Testis (tissue), 3 donors: Measurements from ENCODE around the gene MET. TPM values are rescaled to one million over a fixed set of nuclear protein-coding genes. Genes with fewer than 3 reads are reported as not detected.

Experiments
- DNase-seq: peaks from one replicate; pipeline ENCODE4 v3.0.0-alpha.2; 2019
- H3K27ac ChIP-seq, 2 donors: fragments of 200-600 bp; sonication (generic); one replicate each; pipeline ENCODE4 v1.5.1; 2019
- H3K27me3 ChIP-seq: fragments of 200-600 bp; sonication (generic); one replicate; pipeline ENCODE4 v1.5.1; 2019
- H3K36me3 ChIP-seq: fragments of 200-600 bp; sonication (generic); one replicate; pipeline ENCODE4 v1.5.1; 2017; ENCODE audit warnings: low read depth; ENCODE audit errors: missing control alignments
- H3K4me1 ChIP-seq: fragments of 200-600 bp; sonication (generic); one replicate; pipeline ENCODE4 v1.5.1; 2019
- H3K4me3 ChIP-seq, 2 donors: fragments of 200-600 bp; sonication (generic); one replicate each; pipeline ENCODE4 v1.5.1; 2017 to 2019
- H3K9me3 ChIP-seq: fragments of 200-600 bp; sonication (generic); one replicate; pipeline ENCODE4 v1.5.1; 2017
- POLR2A ChIP-seq: fragments of 450-650 bp; IDR thresholded peaks from one replicate; pipeline ENCODE4 v1.6.1; 2017; ENCODE audit warnings: antibody characterized with exemption, mild to moderate bottlenecking, moderate library complexity
- WGBS, 2 donors: methylation state at CpG; one replicate each; pipeline ENCODE4 v1.1.5; 2018; 5-methylcytosine and 5-hydroxymethylcytosine counted together
- intact Hi-C: fragments of 100-400 bp; cut with DNase I; formaldehyde crosslinking; loops from one replicate; pipeline ENCODE4 v1.15.1; 2023; ENCODE audit warnings: low total_unique reads
- polyA plus RNA-seq: library from polyadenylated mRNA; stranded (reverse); fragments of 350-450 nt; fragmentation: Illumina TruSeq; extraction: RNeasy Lipid Tissue Mini Kit (QIAGEN cat#74804); gene quantifications from one replicate; pipeline ENCODE4 v1.2.3, GENCODE V29; 2014; ENCODE audit warnings: low read depth, low replicate concordance; ENCODE audit not compliant: insufficient read depth
- total RNA-seq, 2 donors: library from RNA; depleted of rRNA; stranded (reverse); fragments of >200 nt; gene quantifications; one replicate each; pipeline ENCODE4 v1.2.3, GENCODE V29; 2016
- TF ChIP-seq, protein P1 (sequence below), 3 experiments: fragments of 450-650 bp in 2 of 3; fragments of 200-600 bp in 1 of 3; sonication (generic) in 1 of 3; IDR thresholded peaks; one replicate each; pipeline ENCODE4 v1.5.1; 2016 to 2019; ENCODE audit warnings: antibody characterized with exemption in 3 of 3, mild to moderate bottlenecking in 2 of 3, moderate library complexity in 1 of 3

The MET gene
- total and polyA plus RNA-seq, 3 donors from 2014 or later = 2.0 to 3.9 (median 3.2) TPM

DNA sequence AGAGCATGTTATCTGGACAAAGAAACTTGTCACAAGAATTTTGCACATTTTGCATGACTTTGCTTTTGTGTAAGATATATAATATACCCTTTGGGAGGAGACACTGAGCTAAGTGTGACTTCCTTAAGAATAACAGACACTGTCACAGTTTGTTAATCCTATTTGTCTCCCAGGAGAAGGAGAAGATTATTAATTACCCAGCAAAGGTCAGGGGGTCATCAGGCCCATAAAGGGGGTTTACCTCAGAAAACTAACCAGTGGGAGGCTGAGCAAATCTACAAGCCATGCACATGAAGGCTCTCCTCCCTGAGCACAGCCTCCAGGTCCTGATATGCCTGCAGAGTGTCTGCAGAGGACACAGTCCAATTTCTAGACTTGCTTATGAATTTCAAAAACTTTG, 10.1 kb upstream of the MET start:
- no peaks in the 10 kb centered on the region for H3K4me1 ChIP-seq
- H3K27me3 ChIP-seq = no peaks in the 10 kb centered on the region
- no peak for DNase-seq
- intact Hi-C loops = no loop called here
- H3K9me3 ChIP-seq = no peaks in the 10 kb centered on the region
- H3K27ac ChIP-seq = no peak overlapping the region
- H3K36me3 ChIP-seq = no peaks in the 10 kb centered on the region
- no peak overlapping the region for H3K4me3 ChIP-seq
- TF ChIP-seq POLR2A = no peak
- TF ChIP-seq, protein P1, sequence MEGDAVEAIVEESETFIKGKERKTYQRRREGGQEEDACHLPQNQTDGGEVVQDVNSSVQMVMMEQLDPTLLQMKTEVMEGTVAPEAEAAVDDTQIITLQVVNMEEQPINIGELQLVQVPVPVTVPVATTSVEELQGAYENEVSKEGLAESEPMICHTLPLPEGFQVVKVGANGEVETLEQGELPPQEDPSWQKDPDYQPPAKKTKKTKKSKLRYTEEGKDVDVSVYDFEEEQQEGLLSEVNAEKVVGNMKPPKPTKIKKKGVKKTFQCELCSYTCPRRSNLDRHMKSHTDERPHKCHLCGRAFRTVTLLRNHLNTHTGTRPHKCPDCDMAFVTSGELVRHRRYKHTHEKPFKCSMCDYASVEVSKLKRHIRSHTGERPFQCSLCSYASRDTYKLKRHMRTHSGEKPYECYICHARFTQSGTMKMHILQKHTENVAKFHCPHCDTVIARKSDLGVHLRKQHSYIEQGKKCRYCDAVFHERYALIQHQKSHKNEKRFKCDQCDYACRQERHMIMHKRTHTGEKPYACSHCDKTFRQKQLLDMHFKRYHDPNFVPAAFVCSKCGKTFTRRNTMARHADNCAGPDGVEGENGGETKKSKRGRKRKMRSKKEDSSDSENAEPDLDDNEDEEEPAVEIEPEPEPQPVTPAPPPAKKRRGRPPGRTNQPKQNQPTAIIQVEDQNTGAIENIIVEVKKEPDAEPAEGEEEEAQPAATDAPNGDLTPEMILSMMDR (IDR thresholded peaks at IDR 0.05) = no peak

DNA sequence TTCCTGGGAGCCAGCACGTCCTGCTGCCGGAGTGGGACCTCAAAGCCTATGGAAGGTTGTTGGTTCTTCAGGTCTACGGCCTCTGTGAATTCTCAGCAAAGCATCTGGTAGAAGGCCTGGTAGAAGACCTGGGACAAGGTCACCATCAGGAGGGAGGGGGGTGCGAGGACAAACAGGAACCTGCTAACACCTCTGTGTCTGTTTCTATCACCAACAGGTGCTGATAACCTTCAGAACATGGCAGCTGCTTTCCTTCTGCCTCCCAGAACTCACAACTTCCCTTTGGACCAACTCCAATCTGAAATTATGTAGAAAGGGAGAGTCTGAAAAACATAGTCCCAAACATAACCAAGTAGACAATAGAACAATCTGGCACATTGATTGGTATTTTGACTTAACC, 8.3 kb upstream of the MET start:
- Histone ChIP-seq H3K27ac (no peak overlapping the region), H3K36me3 (no peaks in the 10 kb centered on the region), H3K27me3 (no peaks in the 10 kb centered on the region), H3K9me3 (no peaks in the 10 kb centered on the region), H3K4me1 (no peaks in the 10 kb centered on the region), H3K4me3 (no peak overlapping the region)
- WGBS, 2 donors = 89 to 92% methylated on average over 4 of the region's 4 CpGs
- intact Hi-C loops = no loop called here
- TF ChIP-seq POLR2A = no peak
- TF ChIP-seq, protein P1 (IDR thresholded peaks at IDR 0.05) = no peak
- no peak for DNase-seq

DNA sequence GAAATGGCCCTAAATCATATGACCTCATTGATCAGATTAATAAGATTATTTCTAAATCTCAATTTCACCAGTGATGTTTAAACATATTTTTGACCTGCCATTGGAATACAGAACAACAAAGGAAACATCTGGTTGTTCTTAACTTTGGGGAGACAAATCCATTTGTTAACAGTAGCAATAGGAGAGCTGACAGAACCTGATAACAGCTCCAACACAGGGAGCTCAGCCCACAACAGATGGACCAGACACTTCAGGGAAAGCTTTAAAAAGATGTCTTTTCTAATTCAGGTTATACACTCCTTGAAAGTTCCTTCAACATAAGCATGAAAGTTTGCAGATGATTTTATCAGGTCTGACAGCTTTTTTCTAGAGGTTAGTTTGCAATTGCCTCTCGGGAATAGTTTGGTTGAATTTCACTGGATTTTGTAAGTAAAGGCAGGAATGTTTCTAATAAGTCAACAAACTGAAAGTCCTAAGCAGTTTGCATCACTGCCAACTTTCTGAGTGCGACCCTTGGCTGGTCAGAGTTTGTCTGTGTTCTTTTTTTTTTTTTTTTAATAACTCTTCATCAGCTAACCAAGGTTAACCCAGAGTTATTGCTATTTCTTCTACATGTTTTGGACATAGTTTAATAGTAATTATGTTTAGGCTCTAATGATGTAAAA, 6.5 kb upstream of the MET start:
- Histone ChIP-seq H3K27me3 (no peaks in the 10 kb centered on the region), H3K27ac (no peak overlapping the region), H3K9me3 (no peaks in the 10 kb centered on the region), H3K36me3 (no peaks in the 10 kb centered on the region), H3K4me1 (no peaks in the 10 kb centered on the region), H3K4me3 (no peak overlapping the region)
- intact Hi-C loops = no loop called here
- no peak for DNase-seq
- TF ChIP-seq, protein P1 (IDR thresholded peaks at IDR 0.05) = no peak
- TF ChIP-seq POLR2A = no peak
- 42 to 45% methylated on average over 2 of the region's 2 CpGs for whole genome bisulfite sequencing, 2 donors

DNA sequence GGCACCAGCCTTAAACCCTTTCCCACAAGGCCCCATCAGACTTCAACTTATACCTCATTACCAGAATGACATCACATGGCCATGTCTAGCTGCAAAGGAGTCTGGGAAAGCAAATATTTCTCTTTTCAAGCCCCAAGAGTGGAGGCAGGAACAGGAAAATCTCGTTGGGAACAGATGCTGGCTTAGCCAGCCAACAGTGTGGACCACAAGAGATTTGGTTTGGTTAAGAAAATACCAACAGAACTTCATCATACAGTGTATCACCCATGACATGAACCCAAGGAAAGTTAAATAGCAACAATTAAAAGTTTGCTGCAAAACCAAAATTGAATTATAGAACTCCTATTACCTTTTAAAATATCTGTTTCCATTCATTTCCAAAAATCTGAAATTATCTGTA, 2.2 kb upstream of the MET start:
- Histone ChIP-seq H3K4me3 (no peak overlapping the region), H3K27ac (no peak overlapping the region)
- intact Hi-C loops = no loop called here

More for the DNA sequence above, 2.2 kb upstream of the MET start:
- Histone ChIP-seq H3K9me3 (no peaks in the 10 kb centered on the region), H3K4me1 (peaks cover 11% of the 10 kb centered on the region), H3K36me3 (no peaks in the 10 kb centered on the region), H3K27me3 (no peaks in the 10 kb centered on the region)
- DNase-seq = no peak
- TF ChIP-seq, protein P1 (IDR thresholded peaks at IDR 0.05) = no peak
- 60 to 76% methylated on average over 1 of the region's 1 CpG for WGBS, 2 donors
